HG03354 (cell line): ENCODE results near the gene ARL13B.

Experiments
- ATAC-seq: cut with Tn5 transposase; IDR thresholded peaks from one replicate; pipeline ENCODE4 v1.9.1; 2021; ENCODE audit warnings: mild to moderate bottlenecking; ENCODE audit not compliant: unreplicated experiment, poor library complexity, severe bottlenecking

ARL13B gene

DNA sequence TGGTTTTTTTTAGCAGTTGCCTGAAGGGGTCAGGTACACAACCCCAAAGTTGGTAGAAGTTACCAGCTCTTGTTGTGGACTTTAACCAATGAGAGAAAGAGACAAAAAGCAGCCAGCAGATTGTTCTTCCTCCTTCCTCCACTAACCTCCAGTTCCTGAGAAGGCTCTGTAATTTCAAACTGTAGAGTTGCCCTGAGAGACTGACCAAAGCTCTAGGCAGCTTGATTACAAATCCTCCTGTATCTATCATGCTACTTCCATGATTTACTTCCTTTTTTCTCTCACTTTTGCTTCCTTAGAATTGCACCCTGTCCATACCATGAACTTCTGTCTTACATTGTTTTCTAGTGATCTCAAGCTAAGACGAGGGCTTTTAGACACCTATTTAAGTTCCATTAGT is 112.1 kb downstream of the ARL13B start:
- ATAC-seq = no peak

DNA sequence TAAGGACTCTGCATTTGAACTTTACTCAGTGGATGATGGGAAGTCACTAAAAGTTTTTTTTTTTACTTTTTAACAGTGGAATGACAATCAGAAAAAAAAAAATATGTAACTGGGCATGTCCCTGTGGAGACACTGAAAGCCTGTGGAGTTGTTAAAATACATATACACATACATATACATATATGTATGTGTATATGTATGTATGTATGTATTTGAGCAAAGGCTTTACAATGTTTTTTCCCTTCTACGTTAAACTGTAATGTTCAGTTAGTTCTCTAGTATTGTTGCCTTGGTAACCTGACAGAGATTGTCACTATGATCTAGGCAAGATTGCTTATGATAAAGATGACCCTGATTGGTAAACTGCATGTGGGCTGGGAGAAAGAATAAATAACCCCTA is 113.2 kb downstream of the ARL13B start:
- no peak for ATAC-seq

DNA sequence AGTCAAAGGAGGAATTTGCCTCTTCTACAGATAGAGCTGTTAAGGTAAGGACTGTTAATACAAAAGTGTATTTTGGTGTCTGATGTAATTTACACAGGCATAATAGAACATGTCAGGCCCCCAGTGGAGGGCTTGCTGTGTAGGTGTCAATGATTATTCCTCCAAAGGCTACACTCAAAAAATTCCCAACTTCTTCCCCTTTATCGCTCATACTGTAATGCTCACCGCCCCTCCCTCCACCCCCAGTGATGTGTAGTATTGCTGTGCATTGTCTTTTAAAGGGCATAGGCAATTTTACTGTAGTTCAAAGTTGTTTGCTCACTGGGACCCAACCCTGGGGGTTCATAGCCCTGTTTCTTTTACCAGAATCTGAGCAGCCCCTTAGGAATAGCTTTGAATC is 115.2 kb downstream of the ARL13B start:
- ATAC-seq = no peak

- no peak for ATAC-seq
These were observed 118.5 kb downstream of the ARL13B start for GRCh38 chr3:94098452-94098851.

- ATAC-seq = no peak
These were observed 119.4 kb downstream of the ARL13B start for GRCh38 chr3:94099311-94099710.

DNA sequence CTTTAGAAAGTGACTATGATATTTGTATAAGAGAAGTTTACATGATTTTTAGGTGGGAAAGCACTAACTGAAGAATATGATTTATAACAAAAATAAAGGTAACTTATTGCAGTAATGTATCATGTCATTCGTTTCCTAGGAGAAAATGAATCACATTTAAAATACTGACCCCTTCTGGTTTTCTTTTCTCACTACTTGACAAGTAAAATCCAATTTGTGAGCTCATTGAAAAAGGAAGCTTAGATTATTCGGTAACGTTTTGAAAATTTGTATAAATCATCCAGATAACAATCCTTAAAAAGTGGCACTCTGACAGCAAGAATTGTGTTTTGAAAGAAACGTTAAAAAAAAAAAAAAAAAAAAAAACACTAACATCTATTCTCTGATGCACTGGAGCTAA is 121.9 kb downstream of the ARL13B start:
- no peak for ATAC-seq
